Measurements from ENCODE around the gene CMSS1.

CMSS1 gene

GRCh38 chr3:100023595-100023994 is 205.9 kb downstream of the CMSS1 start:
- H3K4me3 ChIP-seq (ENCODE audit: low read length) = no peak overlapping the region
- H3K27me3 ChIP-seq (ENCODE audit: control insufficient read depth, insufficient read depth, low read length) = no peaks in the 10 kb centered on the region
- no peaks in the 10 kb centered on the region for H3K9me3 ChIP-seq (ENCODE audit: control insufficient read depth, insufficient read depth, low read length)
- no peaks in the 10 kb centered on the region for H3K4me1 ChIP-seq (ENCODE audit: control insufficient read depth, insufficient read depth, low read length)
- H3K36me3 ChIP-seq (ENCODE audit: control insufficient read depth, insufficient read depth, low read length) = no peaks in the 10 kb centered on the region
- no peak overlapping the region for H3K27ac ChIP-seq (ENCODE audit: low read length)
- no peak for DNase-seq (ENCODE audit: low read depth, low spot score)
- no CpG with 5 or more reads among the region's 1 CpG for WGBS (ENCODE audit: insufficient coverage, insufficient read length)

GRCh38 chr3:100024520-100025303 is 207.1 kb downstream of the CMSS1 start:
- WGBS (ENCODE audit: insufficient coverage, insufficient read length) = no CpG with 5 or more reads among the region's 7 CpGs
- no peak for DNase-seq (ENCODE audit: low read depth, low spot score)
- no peaks in the 10 kb centered on the region for H3K36me3 ChIP-seq (ENCODE audit: control insufficient read depth, insufficient read depth, low read length)
- H3K4me1 ChIP-seq (ENCODE audit: control insufficient read depth, insufficient read depth, low read length) = no peaks in the 10 kb centered on the region
- H3K4me3 ChIP-seq (ENCODE audit: low read length) = no peak overlapping the region
- no peak overlapping the region for H3K27ac ChIP-seq (ENCODE audit: low read length)
- no peaks in the 10 kb centered on the region for H3K9me3 ChIP-seq (ENCODE audit: control insufficient read depth, insufficient read depth, low read length)
- no peaks in the 10 kb centered on the region for H3K27me3 ChIP-seq (ENCODE audit: control insufficient read depth, insufficient read depth, low read length)

- Histone ChIP-seq H3K36me3 (ENCODE audit: control insufficient read depth, insufficient read depth, low read length) (no peaks in the 10 kb centered on the region), H3K27ac (ENCODE audit: low read length) (no peak overlapping the region), H3K27me3 (ENCODE audit: control insufficient read depth, insufficient read depth, low read length) (no peaks in the 10 kb centered on the region), H3K4me3 (ENCODE audit: low read length) (no peak overlapping the region), H3K4me1 (ENCODE audit: control insufficient read depth, insufficient read depth, low read length) (no peaks in the 10 kb centered on the region), H3K9me3 (ENCODE audit: control insufficient read depth, insufficient read depth, low read length) (no peaks in the 10 kb centered on the region)
- WGBS (ENCODE audit: insufficient coverage, insufficient read length) = no CpG with 5 or more reads among the region's 1 CpG
- DNase-seq (ENCODE audit: low read depth, low spot score) = no peak
Measured at GRCh38 chr3:100027321-100027720, 209.7 kb downstream of the CMSS1 start.

- no CpG with 5 or more reads among the region's 1 CpG for WGBS (ENCODE audit: insufficient coverage, insufficient read length)
- DNase-seq (ENCODE audit: low read depth, low spot score) = no peak
Measured at GRCh38 chr3:100029052-100029451, 211.4 kb downstream of the CMSS1 start.

GRCh38 chr3:100029689-100030088 is 212.0 kb downstream of the CMSS1 start:
- Histone ChIP-seq H3K27me3 (ENCODE audit: control insufficient read depth, insufficient read depth, low read length) (no peaks in the 10 kb centered on the region), H3K4me1 (ENCODE audit: control insufficient read depth, insufficient read depth, low read length) (no peaks in the 10 kb centered on the region), H3K36me3 (ENCODE audit: control insufficient read depth, insufficient read depth, low read length) (no peaks in the 10 kb centered on the region), H3K9me3 (ENCODE audit: control insufficient read depth, insufficient read depth, low read length) (no peaks in the 10 kb centered on the region), H3K27ac (ENCODE audit: low read length) (no peak overlapping the region), H3K4me3 (ENCODE audit: low read length) (no peak overlapping the region)
- WGBS (ENCODE audit: insufficient coverage, insufficient read length) = no CpG with 5 or more reads among the region's 2 CpGs
- DNase-seq (ENCODE audit: low read depth, low spot score) = no peak

More at GRCh38 chr3:100029052-100029451, 211.4 kb downstream of the CMSS1 start:
- H3K9me3 ChIP-seq (ENCODE audit: control insufficient read depth, insufficient read depth, low read length) = no peaks in the 10 kb centered on the region
- no peaks in the 10 kb centered on the region for H3K27me3 ChIP-seq (ENCODE audit: control insufficient read depth, insufficient read depth, low read length)
- H3K4me1 ChIP-seq (ENCODE audit: control insufficient read depth, insufficient read depth, low read length) = no peaks in the 10 kb centered on the region
- H3K27ac ChIP-seq (ENCODE audit: low read length) = no peak overlapping the region
- H3K36me3 ChIP-seq (ENCODE audit: control insufficient read depth, insufficient read depth, low read length) = no peaks in the 10 kb centered on the region
- no peak overlapping the region for H3K4me3 ChIP-seq (ENCODE audit: low read length)

- Histone ChIP-seq H3K4me1 (ENCODE audit: control insufficient read depth, insufficient read depth, low read length) (no peaks in the 10 kb centered on the region), H3K4me3 (ENCODE audit: low read length) (no peak overlapping the region), H3K27ac (ENCODE audit: low read length) (no peak overlapping the region), H3K36me3 (ENCODE audit: control insufficient read depth, insufficient read depth, low read length) (no peaks in the 10 kb centered on the region), H3K27me3 (ENCODE audit: control insufficient read depth, insufficient read depth, low read length) (no peaks in the 10 kb centered on the region), H3K9me3 (ENCODE audit: control insufficient read depth, insufficient read depth, low read length) (no peaks in the 10 kb centered on the region)
- WGBS (ENCODE audit: insufficient coverage, insufficient read length) = no CpG with 5 or more reads among the region's 3 CpGs
- DNase-seq (ENCODE audit: low read depth, low spot score) = no peak
Measured at GRCh38 chr3:100030346-100030745, 212.7 kb downstream of the CMSS1 start.

GRCh38 chr3:100030914-100031425 is 213.3 kb downstream of the CMSS1 start:
- DNase-seq (ENCODE audit: low read depth, low spot score) = no peak
- H3K27me3 ChIP-seq (ENCODE audit: control insufficient read depth, insufficient read depth, low read length) = no peaks in the 10 kb centered on the region
- H3K9me3 ChIP-seq (ENCODE audit: control insufficient read depth, insufficient read depth, low read length) = no peaks in the 10 kb centered on the region
- WGBS (ENCODE audit: insufficient coverage, insufficient read length) = no CpG with 5 or more reads among the region's 1 CpG
- H3K4me1 ChIP-seq (ENCODE audit: control insufficient read depth, insufficient read depth, low read length) = no peaks in the 10 kb centered on the region
- H3K36me3 ChIP-seq (ENCODE audit: control insufficient read depth, insufficient read depth, low read length) = no peaks in the 10 kb centered on the region
- H3K27ac ChIP-seq (ENCODE audit: low read length) = no peak overlapping the region
- H3K4me3 ChIP-seq (ENCODE audit: low read length) = no peak overlapping the region

GRCh38 chr3:100032243-100032642 is 214.6 kb downstream of the CMSS1 start:
- Histone ChIP-seq H3K9me3 (ENCODE audit: control insufficient read depth, insufficient read depth, low read length) (no peaks in the 10 kb centered on the region), H3K4me1 (ENCODE audit: control insufficient read depth, insufficient read depth, low read length) (no peaks in the 10 kb centered on the region), H3K4me3 (ENCODE audit: low read length) (no peak overlapping the region), H3K36me3 (ENCODE audit: control insufficient read depth, insufficient read depth, low read length) (no peaks in the 10 kb centered on the region), H3K27me3 (ENCODE audit: control insufficient read depth, insufficient read depth, low read length) (no peaks in the 10 kb centered on the region), H3K27ac (ENCODE audit: low read length) (no peak overlapping the region)
- no peak for DNase-seq (ENCODE audit: low read depth, low spot score)
- no CpG with 5 or more reads among the region's 5 CpGs for WGBS (ENCODE audit: insufficient coverage, insufficient read length)

- H3K4me3 ChIP-seq (ENCODE audit: low read length) = no peak overlapping the region
Measured at GRCh38 chr3:100033184-100033583, 215.5 kb downstream of the CMSS1 start.

GRCh38 chr3:100033903-100034471 is 216.3 kb downstream of the CMSS1 start:
- WGBS (ENCODE audit: insufficient coverage, insufficient read length) = no CpG with 5 or more reads among the region's 3 CpGs
- Histone ChIP-seq H3K9me3 (ENCODE audit: control insufficient read depth, insufficient read depth, low read length) (no peaks in the 10 kb centered on the region), H3K27me3 (ENCODE audit: control insufficient read depth, insufficient read depth, low read length) (no peaks in the 10 kb centered on the region), H3K27ac (ENCODE audit: low read length) (no peak overlapping the region), H3K36me3 (ENCODE audit: control insufficient read depth, insufficient read depth, low read length) (no peaks in the 10 kb centered on the region), H3K4me3 (ENCODE audit: low read length) (no peak overlapping the region), H3K4me1 (ENCODE audit: control insufficient read depth, insufficient read depth, low read length) (no peaks in the 10 kb centered on the region)
- DNase-seq (ENCODE audit: low read depth, low spot score) = no peak

More at GRCh38 chr3:100033184-100033583, 215.5 kb downstream of the CMSS1 start:
- WGBS (ENCODE audit: insufficient coverage, insufficient read length) = no CpG with 5 or more reads among the region's 1 CpG
- H3K27me3 ChIP-seq (ENCODE audit: control insufficient read depth, insufficient read depth, low read length) = no peaks in the 10 kb centered on the region
- no peaks in the 10 kb centered on the region for H3K36me3 ChIP-seq (ENCODE audit: control insufficient read depth, insufficient read depth, low read length)
- no peaks in the 10 kb centered on the region for H3K9me3 ChIP-seq (ENCODE audit: control insufficient read depth, insufficient read depth, low read length)
- no peak for DNase-seq (ENCODE audit: low read depth, low spot score)
- H3K4me1 ChIP-seq (ENCODE audit: control insufficient read depth, insufficient read depth, low read length) = no peaks in the 10 kb centered on the region
- H3K27ac ChIP-seq (ENCODE audit: low read length) = no peak overlapping the region

All from iPS DF 6.9 (cell line).